Lower leg skin (tissue), 4 donors: ENCODE measurements around the gene TEAD3. TPM values are rescaled to one million over a fixed set of nuclear protein-coding genes. Genes with fewer than 3 reads are reported as not detected.
"Not testable (repeated sequence)": the region's sequence is repeated elsewhere in the genome, so short reads cannot be mapped to it uniquely, and the experiment has no call there.

Source experiments
- DNase-seq, 2 donors: peaks; one replicate each; pipeline ENCODE4 v3.0.0-alpha.2; 2019; ENCODE audit warnings: low spot score in 2 of 2
- H3K4me3 ChIP-seq: fragments of 200-600 bp; sonication (generic); 2 replicates; pipeline ENCODE4 v1.5.1; 2017; ENCODE audit warnings: mild to moderate bottlenecking, low read depth; ENCODE audit not compliant: poor library complexity, severe bottlenecking
- POLR2A ChIP-seq, 2 donors: fragments of 450-650 bp; IDR thresholded peaks; one replicate each; pipeline ENCODE4 v1.6.1; 2016 to 2017; ENCODE audit warnings: antibody characterized with exemption in 2 of 2, mild to moderate bottlenecking in 1 of 2, moderate library complexity in 1 of 2
- WGBS, 2 donors: methylation state at CpG; one replicate each; pipeline ENCODE4 v1.1.5; 2018; 5-methylcytosine and 5-hydroxymethylcytosine counted together
- intact Hi-C: fragments of 100-400 bp; cut with DNase I; formaldehyde crosslinking; loops from one replicate; pipeline ENCODE4 v1.15.0; 2023; ENCODE audit warnings: low total_unique reads
- total RNA-seq, 4 donors: library from RNA; depleted of rRNA; stranded (reverse); fragments of >200 nt; gene quantifications; one replicate each; pipeline ENCODE4 v1.1.0, GENCODE V29; 2016
- TF ChIP-seq, protein P1 (sequence below), 3 donors: fragments of 450-650 bp; IDR thresholded peaks; one replicate each; pipeline ENCODE4 v1.5.1; 2016; ENCODE audit warnings: antibody characterized with exemption in 3 of 3, mild to moderate bottlenecking in 3 of 3, moderate library complexity in 2 of 3

The TEAD3 gene
- total RNA-seq, 4 donors from 2014 or later = 51.3 to 73.2 (median 56.8) TPM

DNA sequence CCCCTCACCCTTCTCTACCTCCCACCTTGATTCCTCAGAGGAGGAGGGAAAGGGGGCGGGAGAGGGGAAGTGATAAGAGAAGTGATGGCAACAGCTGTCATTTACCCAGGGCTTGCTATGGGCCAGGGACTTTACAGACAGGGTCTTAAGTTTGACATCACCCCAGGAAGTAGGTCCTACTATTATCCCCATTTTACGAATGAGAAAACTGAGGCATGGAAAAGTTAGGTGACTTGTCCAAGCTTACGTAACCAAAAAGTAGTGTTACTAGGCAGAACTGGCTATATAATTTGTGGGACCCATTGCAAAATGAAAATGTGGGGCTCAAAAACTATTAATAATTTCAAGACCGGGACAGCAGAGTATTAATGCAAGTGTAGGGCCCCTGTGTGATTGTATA is 55.2 kb downstream of the TEAD3 start:
- WGBS, 2 donors = 90 to 98% methylated on average over 4 of the region's 4 CpGs

DNA sequence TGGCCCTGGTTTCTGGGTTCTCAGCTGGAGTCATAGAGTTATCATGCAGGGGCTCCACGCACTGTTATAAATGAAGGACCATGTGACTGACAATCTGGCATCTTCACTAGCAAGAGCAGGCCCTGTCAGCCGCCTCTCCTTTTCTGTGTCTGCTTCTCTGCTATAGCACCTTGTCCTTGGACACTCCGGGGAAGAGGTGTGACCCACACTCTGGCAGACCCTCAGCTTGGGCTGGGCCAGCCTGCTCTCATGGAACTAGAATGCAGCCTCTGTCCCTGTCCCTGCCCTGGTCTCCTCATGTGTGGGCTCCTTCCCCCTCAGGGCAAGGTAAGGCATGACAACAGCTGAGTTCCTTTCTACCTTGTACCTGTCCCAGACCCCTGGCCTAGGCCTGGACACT is 55.7 kb downstream of the TEAD3 start:
- H3K4me3 ChIP-seq = no peak overlapping the region
- TF ChIP-seq, protein P1, sequence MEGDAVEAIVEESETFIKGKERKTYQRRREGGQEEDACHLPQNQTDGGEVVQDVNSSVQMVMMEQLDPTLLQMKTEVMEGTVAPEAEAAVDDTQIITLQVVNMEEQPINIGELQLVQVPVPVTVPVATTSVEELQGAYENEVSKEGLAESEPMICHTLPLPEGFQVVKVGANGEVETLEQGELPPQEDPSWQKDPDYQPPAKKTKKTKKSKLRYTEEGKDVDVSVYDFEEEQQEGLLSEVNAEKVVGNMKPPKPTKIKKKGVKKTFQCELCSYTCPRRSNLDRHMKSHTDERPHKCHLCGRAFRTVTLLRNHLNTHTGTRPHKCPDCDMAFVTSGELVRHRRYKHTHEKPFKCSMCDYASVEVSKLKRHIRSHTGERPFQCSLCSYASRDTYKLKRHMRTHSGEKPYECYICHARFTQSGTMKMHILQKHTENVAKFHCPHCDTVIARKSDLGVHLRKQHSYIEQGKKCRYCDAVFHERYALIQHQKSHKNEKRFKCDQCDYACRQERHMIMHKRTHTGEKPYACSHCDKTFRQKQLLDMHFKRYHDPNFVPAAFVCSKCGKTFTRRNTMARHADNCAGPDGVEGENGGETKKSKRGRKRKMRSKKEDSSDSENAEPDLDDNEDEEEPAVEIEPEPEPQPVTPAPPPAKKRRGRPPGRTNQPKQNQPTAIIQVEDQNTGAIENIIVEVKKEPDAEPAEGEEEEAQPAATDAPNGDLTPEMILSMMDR (IDR thresholded peaks at IDR 0.05) = no peak
- no peak for TF ChIP-seq POLR2A (IDR thresholded peaks at IDR 0.05)
- 89 to 91% methylated on average over 3 of the region's 3 CpGs for whole genome bisulfite sequencing, 2 donors
- no peak for DNase-seq
- intact Hi-C loops = no loop called here

More for the DNA sequence above, 55.2 kb downstream of the TEAD3 start:
- H3K4me3 ChIP-seq = no peak overlapping the region
- no peak for DNase-seq
- intact Hi-C loops = no loop called here
- TF ChIP-seq, protein P1 (IDR thresholded peaks at IDR 0.05) = no peak
- no peak for TF ChIP-seq POLR2A (IDR thresholded peaks at IDR 0.05)

DNA sequence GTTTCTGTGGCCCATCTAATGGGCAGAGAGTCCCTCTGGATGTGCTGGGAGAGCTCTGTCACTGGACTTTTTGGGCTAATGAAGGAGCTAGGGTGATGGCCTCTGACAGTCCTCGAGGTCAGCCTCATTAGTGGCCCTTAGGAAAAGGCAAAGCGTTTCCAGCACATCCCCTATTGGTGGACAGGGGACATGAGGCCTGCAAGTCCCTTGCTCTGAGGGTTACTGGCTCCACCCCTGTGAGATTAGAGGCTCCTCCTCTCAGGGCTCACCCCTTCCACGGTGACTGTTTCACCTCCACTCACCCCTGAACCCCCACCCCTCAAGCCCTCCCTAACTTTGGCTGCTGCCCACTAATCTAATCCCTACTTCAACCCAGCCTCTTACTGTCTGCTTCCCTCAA is 57.6 kb downstream of the TEAD3 start:
- no peak for DNase-seq
- 36 to 52% methylated on average over 2 to 3 of the region's 3 CpGs for WGBS, 2 donors
- no peak overlapping the region for H3K4me3 ChIP-seq
- TF ChIP-seq, protein P1 (IDR thresholded peaks at IDR 0.05) = no peak
- intact Hi-C loops = no loop called here

DNA sequence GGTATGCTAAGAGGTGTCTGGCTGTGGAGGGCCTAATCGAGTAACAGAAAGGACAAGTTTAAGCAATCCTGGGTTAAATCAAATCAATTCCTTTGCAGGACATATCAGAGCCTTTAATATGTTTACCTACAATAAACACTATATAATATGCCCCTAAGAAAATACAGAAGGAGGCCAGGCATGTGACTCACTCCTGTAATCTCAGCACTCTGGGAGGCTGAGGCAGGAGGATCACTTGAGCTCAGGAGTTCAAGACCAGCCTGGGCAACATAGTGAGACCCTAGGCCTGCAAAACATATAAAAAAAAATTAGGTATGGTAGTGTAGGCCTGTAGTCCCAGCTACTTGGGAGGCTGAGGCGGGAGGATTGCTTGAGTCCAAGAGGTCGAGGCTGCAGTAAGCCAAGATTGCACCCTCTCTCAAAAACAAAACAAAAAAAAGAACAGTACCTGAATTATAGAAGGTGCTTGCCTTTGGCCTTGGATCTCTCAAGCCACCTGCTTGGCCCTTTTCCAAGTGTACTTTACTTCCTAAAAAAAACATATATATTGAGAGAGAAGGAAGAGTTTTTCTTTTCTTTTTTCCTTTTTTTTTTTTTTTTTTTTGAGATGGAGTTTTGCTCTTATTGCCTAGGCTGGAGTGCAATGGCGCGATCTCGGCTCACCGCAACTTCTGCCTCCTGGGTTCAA is 58.4 kb downstream of the TEAD3 start:
- WGBS, 2 donors = 95 to 99% methylated on average over 7 of the region's 7 CpGs
- intact Hi-C loops = not testable (repeated sequence)

DNA sequence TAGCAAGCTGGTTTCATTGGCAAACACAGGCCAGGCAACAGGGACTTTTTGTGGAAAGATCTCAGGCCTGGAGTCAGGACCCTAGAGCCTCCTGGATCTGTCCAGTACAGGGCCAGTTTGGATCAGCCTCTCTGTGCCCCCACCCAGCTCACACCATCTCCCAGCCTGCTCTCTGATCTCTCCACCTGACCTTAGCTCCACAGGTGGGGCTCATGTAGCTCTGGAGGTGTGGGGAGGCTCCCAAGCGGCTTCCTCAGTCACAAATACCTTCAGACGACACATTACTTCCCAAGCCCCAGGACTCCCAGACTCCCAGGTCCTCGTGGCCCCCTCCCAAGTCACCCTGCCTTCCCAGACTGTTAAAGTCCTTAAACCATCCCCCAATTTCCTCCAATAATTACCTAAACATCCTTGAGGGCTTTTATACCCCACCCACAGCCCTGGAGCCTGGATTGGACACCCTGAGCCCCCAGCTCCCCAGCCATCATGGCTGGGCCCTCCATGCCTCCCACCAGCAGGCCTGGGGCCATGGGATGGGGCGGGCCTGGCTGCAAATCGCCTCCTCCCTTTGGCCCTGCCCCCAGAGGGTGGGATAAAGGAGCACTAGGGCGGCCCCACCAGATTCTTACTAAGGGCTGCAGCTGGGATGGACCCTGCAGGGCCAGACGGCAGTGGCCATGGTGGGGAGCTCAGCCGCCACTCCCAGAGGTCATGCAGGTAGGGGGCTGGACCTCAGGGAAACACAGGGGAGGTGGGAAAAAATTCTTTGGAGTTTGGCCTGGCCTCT is 60.6 kb downstream of the TEAD3 start:
- intact Hi-C loops = no loop called here
- no peak for DNase-seq
- TF ChIP-seq, protein P1 (IDR thresholded peaks at IDR 0.05) = no peak
- no peak for TF ChIP-seq POLR2A (IDR thresholded peaks at IDR 0.05)
- 86 to 90% methylated on average over 7 to 8 of the region's 8 CpGs for WGBS, 2 donors
- H3K4me3 ChIP-seq = no peak overlapping the region

More for the DNA sequence above, 58.4 kb downstream of the TEAD3 start:
- not testable (repeated sequence) for DNase-seq, H3K4me3 ChIP-seq

DNA sequence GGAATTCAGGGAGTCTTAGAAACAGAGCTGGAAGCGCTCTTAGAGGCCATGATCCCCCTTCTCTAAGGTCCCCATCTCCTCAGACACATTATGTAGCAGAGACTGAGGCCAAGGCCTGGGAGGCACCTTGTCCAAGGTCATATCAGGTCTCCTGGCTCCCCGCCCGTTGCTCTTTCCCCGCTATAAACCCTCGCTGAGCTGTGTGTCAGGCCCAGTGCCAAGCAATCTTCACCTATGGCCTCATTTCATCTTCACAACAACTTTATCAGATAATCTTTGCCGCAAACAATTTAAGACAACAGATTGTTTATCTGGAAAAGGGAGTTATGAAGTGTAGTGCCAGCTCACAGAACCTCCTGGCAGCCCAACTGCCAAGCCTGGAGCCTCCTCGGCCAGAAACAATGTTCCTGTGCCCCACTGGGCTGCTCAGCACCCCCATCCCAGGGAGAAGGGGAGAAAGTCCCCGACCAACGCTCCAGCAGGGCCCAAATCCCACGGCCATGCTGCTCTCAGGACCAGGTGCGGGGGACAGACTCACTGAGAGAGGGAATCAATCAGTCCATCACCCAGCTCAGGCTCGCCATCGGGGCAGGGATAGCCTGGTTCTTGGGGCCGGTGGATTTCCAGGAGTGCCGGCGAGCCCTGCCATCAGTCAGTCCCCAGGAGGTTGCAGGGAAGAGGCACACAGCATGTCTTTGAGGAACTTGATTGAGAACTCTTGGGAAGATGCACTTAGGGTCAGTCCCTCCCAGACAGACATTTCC is 61.6 kb downstream of the TEAD3 start:
- WGBS, 2 donors = 75 to 78% methylated on average over 13 to 16 of the region's 16 CpGs
- no peak for TF ChIP-seq POLR2A (IDR thresholded peaks at IDR 0.05)
- TF ChIP-seq, protein P1 (IDR thresholded peaks at IDR 0.05) = no peak
- intact Hi-C loops = no loop called here
- no peak overlapping the region for H3K4me3 ChIP-seq
- no peak for DNase-seq

DNA sequence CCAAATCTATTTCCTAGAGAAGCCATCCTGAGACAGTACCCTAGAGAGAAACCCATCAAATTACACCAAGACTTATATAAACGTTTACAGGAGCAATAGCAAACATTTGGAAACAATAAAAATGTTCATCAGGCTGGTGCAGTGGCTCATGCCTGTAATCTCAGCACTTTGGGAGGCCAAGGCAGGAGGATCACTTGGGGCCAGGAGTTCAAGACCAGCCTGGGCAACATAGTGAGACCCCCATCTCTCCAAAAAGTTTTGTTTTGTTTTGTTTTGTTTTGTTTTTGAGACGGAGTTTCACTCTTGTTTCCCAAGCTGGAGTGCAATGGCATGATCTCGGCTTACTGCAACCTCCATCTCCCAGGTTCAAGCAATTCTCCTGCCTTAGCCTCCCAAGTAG is 64.2 kb downstream of the TEAD3 start:
- DNase-seq, intact Hi-C loops, H3K4me3 ChIP-seq: not testable (repeated sequence)
- WGBS, 2 donors = 70 to 74% methylated on average over 3 of the region's 3 CpGs
